Measurements from ENCODE around the gene SLC31A1. TPM values are rescaled to one million over a fixed set of nuclear protein-coding genes. Genes with fewer than 3 reads are reported as not detected.

Gene SLC31A1
- total RNA-seq, 4 donors from 2014 or later, result 8.3 to 10.8 (median 8.9) TPM

DNA sequence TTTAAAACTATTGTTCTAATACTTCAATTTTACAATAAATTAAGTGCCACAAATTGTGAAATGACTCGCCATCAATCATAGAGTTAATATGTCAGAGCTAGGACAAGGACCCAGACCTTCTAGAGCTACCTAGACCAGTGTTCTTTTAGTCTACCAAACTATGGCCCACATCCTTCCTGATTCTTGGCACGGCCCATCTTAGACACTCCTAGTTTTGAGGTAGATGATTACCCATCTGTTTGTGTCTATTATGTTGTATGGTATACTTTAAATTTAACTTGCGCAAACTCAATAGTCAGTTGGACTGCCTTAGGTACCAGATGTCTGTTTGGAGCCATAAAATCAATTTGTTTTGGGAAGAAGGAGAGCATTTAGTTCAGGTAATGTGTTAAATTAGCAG, 36.5 kb downstream of the SLC31A1 start:
- Histone ChIP-seq H3K27ac (replicated peaks in 1 of 4) (no peak overlapping the region), H3K4me3 (no peak overlapping the region), H3K4me1 (no peaks in the 10 kb centered on the region), H3K9me3 (no peaks in the 10 kb centered on the region), H3K36me3 (peaks cover 11 to 74% (median 56%) of the 10 kb centered on the region in 4 donors), H3K27me3 (no peaks in the 10 kb centered on the region)
- 98% methylated on average over 3 of the region's 3 CpGs for WGBS
- no peak for DNase-seq (ENCODE audit: extremely low spot score)
- TF ChIP-seq POLR2AphosphoS5 (IDR thresholded peaks at IDR 0.05) (no peak), POLR2A (IDR thresholded peaks at IDR 0.05; ENCODE audit: low read depth) (no peak), EP300 (IDR thresholded peaks at IDR 0.05) (no peak), CTCF (IDR thresholded peaks at IDR 0.05) (no peak)
- intact Hi-C loops (cut with DNase I), result no loop called here

DNA sequence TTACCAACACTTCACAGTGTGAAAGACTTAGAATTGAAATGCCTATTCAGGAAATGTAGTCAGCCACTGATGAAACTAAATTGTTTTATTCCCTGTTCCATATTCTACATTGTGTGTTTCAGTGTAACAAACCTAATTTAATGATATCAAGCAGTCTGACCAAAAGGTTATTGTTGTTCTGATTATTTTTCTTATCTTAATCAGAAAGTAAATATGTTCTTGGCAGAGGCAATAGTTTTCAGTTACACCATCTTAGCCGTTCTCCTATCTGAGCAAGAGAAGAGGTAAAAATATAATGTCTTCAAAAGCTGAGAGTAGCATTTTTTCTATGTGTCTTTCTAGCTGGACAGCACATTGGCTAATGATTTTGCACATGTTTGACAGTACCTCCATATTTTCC, 36.9 kb downstream of the SLC31A1 start:
- Histone ChIP-seq H3K27ac (replicated peaks in 1 of 4) (no peak overlapping the region), H3K27me3 (no peaks in the 10 kb centered on the region), H3K9me3 (no peaks in the 10 kb centered on the region), H3K4me3 (no peak overlapping the region), H3K36me3 (peaks cover 11 to 74% (median 57%) of the 10 kb centered on the region in 4 donors), H3K4me1 (no peaks in the 10 kb centered on the region)
- DNase-seq (ENCODE audit: extremely low spot score), result no peak
- no peak for TF ChIP-seq POLR2A (IDR thresholded peaks at IDR 0.05; ENCODE audit: low read depth)
- TF ChIP-seq CTCF (IDR thresholded peaks at IDR 0.05), result no peak
- no peak for TF ChIP-seq POLR2AphosphoS5 (IDR thresholded peaks at IDR 0.05)
- TF ChIP-seq EP300 (IDR thresholded peaks at IDR 0.05), result no peak
- intact Hi-C loops (cut with DNase I), result no loop called here
- 84% methylated on average over 1 of the region's 1 CpG for WGBS

DNA sequence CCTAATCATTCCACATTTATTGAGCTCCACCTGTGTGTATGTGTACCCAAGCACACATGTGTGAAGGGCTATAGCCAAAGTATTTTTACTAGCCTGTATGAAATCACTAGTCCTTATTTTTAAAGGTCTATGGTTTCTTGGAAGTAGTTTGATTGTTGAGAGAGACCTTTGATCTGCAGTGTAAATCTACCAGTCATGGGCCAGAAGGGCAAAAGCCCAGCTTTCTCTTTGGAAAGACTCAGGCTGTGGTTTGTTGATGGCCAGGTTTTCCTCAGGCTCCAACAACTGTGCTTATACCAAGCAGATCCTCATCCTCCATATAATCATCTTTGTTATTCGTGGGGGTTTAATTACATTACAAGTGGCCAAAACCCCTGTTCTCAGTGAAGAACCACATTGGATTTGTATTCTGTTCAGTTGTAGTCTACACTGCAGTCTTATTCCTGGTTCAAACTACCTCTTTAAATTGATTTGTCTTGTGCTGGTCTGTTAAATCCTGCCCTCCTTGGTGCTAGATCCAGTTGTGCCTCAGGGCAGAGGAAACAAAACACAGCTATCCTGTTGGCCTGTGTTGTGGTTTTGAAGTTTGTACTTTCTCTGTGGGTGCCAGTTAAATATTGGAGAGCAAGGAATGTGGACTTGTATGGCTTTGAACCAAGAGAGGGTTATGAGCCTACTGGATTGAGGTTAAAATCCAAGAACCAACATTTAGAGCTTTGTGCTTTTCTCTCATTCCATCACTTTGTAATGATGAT, 40.8 kb downstream of the SLC31A1 start:
- intact Hi-C loops (cut with DNase I), result no loop called here

DNA sequence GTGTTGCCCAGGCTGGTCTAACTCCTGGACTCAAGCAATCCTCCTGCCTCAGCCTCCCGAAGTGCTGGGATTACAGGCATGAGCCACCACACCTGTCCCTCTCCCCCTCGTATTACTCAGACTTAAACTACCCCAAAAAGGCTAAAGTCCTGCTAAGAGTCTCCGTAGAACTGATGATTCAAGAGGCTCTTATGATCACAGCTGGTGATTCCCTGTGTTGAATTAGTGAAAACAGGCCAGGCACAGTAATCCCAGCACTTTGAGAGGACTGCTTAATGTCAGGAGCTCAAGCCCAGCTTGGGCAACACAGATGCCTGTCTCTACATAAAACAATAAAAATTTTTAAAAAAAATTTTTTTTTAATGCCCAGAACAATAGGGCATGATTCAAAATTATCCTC, 44.8 kb downstream of the SLC31A1 start:
- peaks cover 40 to 76% (median 69%) of the 10 kb centered on the region in 4 donors for H3K36me3 ChIP-seq
- TF ChIP-seq CTCF (IDR thresholded peaks at IDR 0.05), result no peak
- no peak for TF ChIP-seq EP300 (IDR thresholded peaks at IDR 0.05)
- no peak for TF ChIP-seq POLR2AphosphoS5 (IDR thresholded peaks at IDR 0.05)
- TF ChIP-seq POLR2A (IDR thresholded peaks at IDR 0.05; ENCODE audit: low read depth), result no peak
- H3K27me3 ChIP-seq, result no peaks in the 10 kb centered on the region
- H3K9me3 ChIP-seq, result no peaks in the 10 kb centered on the region
- intact Hi-C loops (cut with DNase I), result no loop called here
- H3K4me1 ChIP-seq, result no peaks in the 10 kb centered on the region
- no peak for DNase-seq (ENCODE audit: extremely low spot score)
- H3K4me3 ChIP-seq, result no peak overlapping the region
- no peak overlapping the region for H3K27ac ChIP-seq (replicated peaks in 1 of 4)
- WGBS, result 80% methylated on average over 3 of the region's 3 CpGs

More for the DNA sequence above, 40.8 kb downstream of the SLC31A1 start:
- Histone ChIP-seq H3K36me3 (peaks cover 20 to 70% (median 69%) of the 10 kb centered on the region in 4 donors), H3K27me3 (no peaks in the 10 kb centered on the region), H3K4me1 (no peaks in the 10 kb centered on the region), H3K27ac (replicated peaks in 1 of 4) (no peak overlapping the region), H3K9me3 (no peaks in the 10 kb centered on the region), H3K4me3 (no peak overlapping the region)
- no peak for DNase-seq (ENCODE audit: extremely low spot score)
- WGBS, result 84% methylated on average over 1 of the region's 1 CpG
- TF ChIP-seq POLR2A (IDR thresholded peaks at IDR 0.05; ENCODE audit: low read depth) (no peak), EP300 (IDR thresholded peaks at IDR 0.05) (no peak), POLR2AphosphoS5 (IDR thresholded peaks at IDR 0.05) (no peak), CTCF (IDR thresholded peaks at IDR 0.05) (no peak)

Data from esophagus muscularis mucosa (tissue), 4 donors.